Peyer's patch (tissue), 4 donors: Measurements from ENCODE around the gene TAMALIN.

Source experiments
- POLR2A ChIP-seq, 2 donors: fragments of 450-650 bp; IDR thresholded peaks; one replicate each; pipeline ENCODE4 v1.5.1; 2017; ENCODE audit warnings: antibody characterized with exemption in 2 of 2, mild to moderate bottlenecking in 2 of 2, moderate library complexity in 2 of 2
- TF ChIP-seq, protein P1 (sequence below), 6 experiments: fragments of 450-650 bp in 4 of 6; fragments of 200-600 bp in 2 of 6; sonication (generic) in 1 of 6; IDR thresholded peaks; one replicate each; pipeline ENCODE4 v1.5.1; 2017 to 2019; ENCODE audit warnings: antibody characterized with exemption in 6 of 6, mild to moderate bottlenecking in 3 of 6, moderate library complexity in 1 of 6

DNA sequence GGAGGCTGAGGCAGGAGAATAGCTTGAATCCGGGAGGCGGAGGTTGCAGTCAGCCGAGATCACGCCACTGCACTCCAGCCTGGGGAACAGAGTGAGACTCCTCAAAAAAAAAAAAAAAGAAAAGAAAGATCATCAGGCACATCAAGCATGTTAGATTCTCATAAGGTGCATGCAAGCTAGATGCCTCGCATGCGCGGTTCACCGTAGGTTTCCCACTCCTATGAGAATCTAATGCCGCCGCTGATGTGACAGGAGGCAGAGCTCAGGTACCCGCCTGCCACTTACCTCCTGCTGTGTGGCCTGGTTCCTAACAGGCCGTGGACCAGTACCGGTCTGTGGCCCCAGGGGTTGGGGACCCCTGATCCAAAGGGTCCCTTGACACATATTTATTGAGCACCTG, 48.2 kb upstream of the TAMALIN start:
- TF ChIP-seq, protein P1, sequence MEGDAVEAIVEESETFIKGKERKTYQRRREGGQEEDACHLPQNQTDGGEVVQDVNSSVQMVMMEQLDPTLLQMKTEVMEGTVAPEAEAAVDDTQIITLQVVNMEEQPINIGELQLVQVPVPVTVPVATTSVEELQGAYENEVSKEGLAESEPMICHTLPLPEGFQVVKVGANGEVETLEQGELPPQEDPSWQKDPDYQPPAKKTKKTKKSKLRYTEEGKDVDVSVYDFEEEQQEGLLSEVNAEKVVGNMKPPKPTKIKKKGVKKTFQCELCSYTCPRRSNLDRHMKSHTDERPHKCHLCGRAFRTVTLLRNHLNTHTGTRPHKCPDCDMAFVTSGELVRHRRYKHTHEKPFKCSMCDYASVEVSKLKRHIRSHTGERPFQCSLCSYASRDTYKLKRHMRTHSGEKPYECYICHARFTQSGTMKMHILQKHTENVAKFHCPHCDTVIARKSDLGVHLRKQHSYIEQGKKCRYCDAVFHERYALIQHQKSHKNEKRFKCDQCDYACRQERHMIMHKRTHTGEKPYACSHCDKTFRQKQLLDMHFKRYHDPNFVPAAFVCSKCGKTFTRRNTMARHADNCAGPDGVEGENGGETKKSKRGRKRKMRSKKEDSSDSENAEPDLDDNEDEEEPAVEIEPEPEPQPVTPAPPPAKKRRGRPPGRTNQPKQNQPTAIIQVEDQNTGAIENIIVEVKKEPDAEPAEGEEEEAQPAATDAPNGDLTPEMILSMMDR (IDR thresholded peaks at IDR 0.05): no peak
- TF ChIP-seq POLR2A (IDR thresholded peaks at IDR 0.05): no peak
